OCI-LY7 (cell line): ENCODE results near the gene THBD.

ENCODE experiments used
- CTCF ChIP-seq: fragments of 200-600 bp; sonication (generic); conservative IDR thresholded peaks from 2 replicates; pipeline ENCODE4 v1.5.1; 2014; ENCODE audit warnings: mild to moderate bottlenecking, antibody characterized with exemption, low read length, moderate library complexity, mixed read lengths
- EZH2phosphoT487 ChIP-seq: fragments of 200-600 bp; sonication (generic); IDR thresholded peaks from 2 replicates; pipeline ENCODE4 v1.6.1; 2018; ENCODE audit warnings: low read depth, borderline replicate concordance, mild to moderate bottlenecking, mixed run types, antibody characterized with exemption, low read length, moderate library complexity, mixed read lengths

- TF ChIP-seq CTCF (no peak), EZH2phosphoT487 (no peak)
Measured at GRCh38 chr20:23091721-23092383, 42.4 kb upstream of the THBD start.
